A549 (cell line): ENCODE measurements around the gene ASB1.

Experiments used
- NR3C1 ChIP-seq: fragments of >200 bp; sonication (Bioruptor Twin); formaldehyde crosslinking; IDR thresholded peaks from 3 replicates; pipeline ENCODE4 v1.6.1; 2017
- RAD21 ChIP-seq, 2 experiments: fragments of >200 bp in 1 of 2; sonication (Bioruptor Twin) in 1 of 2; formaldehyde crosslinking in 1 of 2; IDR thresholded peaks in 1 of 2; conservative IDR thresholded peaks in 1 of 2; 2 replicates in 1 of 2; 3 replicates in 1 of 2; pipeline ENCODE4 v1.6.1; 2012 to 2018; ENCODE audit warnings: inconsistent platforms in 1 of 2
- ZFP36 ChIP-seq: fragments of 450-650 bp; IDR thresholded peaks from 2 replicates; pipeline ENCODE4 v1.6.1; 2014; ENCODE audit warnings: borderline replicate concordance; ENCODE audit not compliant: partially characterized antibody
- TF ChIP-seq, protein P1 (sequence below): fragments of 200-600 bp; sonication (generic); IDR thresholded peaks from 2 replicates; pipeline ENCODE4 v1.6.1; 2016; ENCODE audit warnings: antibody characterized with exemption, mild to moderate bottlenecking, moderate library complexity
- TF ChIP-seq, protein P2 (sequence below): fragments of >200 bp; sonication (Bioruptor Twin); formaldehyde crosslinking; IDR thresholded peaks from 3 replicates; pipeline ENCODE4 v1.5.1; 2016
- TF ChIP-seq, protein P3 (sequence below): IDR thresholded peaks from 2 replicates; pipeline ENCODE4 v1.6.1; 2012
- TF ChIP-seq, protein P4 (sequence below): fragments of 150-350 bp; IDR thresholded peaks from 2 replicates; pipeline ENCODE4 v1.6.1; 2014; ENCODE audit warnings: low read depth, mild to moderate bottlenecking, low read length

DNA sequence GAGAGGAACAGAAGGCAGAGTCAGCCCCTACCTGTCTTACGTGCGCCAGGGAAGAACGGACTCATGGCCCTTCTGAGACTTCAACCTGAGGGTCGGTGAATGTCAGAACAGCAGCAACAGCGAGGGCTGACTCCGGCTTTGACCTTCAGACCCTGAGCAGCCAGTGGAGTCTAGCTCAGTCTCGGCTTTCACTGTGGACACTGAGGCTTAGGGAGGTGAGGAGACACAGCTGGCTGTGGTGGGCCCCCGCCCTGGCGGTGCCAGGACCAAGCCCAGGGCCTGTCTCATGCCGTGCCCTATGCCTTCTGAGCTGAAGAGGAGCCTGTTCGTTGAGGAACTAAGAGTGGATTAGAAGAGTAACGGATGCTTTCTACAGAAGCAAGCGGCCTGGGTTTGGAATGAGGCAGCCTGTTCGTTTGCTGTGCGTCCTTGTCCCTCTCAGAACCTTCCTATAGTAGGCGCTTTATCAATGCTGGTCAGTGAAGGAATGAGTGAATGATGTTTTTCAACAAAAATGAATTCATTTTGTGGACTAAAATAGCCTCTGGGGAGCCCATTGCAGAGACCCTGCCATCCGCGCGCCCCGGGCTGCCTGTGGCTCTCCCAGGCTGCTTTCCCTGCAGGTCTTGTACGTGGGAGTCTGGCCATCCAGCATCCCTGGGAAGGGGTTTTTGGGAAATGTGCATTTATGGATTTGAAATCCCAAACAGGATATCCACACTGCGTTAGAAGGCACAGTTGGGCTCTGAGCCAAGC is 38.9 kb downstream of the ASB1 start:
- TF ChIP-seq NR3C1: no peak
- TF ChIP-seq, protein P1, sequence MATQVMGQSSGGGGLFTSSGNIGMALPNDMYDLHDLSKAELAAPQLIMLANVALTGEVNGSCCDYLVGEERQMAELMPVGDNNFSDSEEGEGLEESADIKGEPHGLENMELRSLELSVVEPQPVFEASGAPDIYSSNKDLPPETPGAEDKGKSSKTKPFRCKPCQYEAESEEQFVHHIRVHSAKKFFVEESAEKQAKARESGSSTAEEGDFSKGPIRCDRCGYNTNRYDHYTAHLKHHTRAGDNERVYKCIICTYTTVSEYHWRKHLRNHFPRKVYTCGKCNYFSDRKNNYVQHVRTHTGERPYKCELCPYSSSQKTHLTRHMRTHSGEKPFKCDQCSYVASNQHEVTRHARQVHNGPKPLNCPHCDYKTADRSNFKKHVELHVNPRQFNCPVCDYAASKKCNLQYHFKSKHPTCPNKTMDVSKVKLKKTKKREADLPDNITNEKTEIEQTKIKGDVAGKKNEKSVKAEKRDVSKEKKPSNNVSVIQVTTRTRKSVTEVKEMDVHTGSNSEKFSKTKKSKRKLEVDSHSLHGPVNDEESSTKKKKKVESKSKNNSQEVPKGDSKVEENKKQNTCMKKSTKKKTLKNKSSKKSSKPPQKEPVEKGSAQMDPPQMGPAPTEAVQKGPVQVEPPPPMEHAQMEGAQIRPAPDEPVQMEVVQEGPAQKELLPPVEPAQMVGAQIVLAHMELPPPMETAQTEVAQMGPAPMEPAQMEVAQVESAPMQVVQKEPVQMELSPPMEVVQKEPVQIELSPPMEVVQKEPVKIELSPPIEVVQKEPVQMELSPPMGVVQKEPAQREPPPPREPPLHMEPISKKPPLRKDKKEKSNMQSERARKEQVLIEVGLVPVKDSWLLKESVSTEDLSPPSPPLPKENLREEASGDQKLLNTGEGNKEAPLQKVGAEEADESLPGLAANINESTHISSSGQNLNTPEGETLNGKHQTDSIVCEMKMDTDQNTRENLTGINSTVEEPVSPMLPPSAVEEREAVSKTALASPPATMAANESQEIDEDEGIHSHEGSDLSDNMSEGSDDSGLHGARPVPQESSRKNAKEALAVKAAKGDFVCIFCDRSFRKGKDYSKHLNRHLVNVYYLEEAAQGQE: no peak
- TF ChIP-seq ZFP36: no peak
- TF ChIP-seq, protein P2, sequence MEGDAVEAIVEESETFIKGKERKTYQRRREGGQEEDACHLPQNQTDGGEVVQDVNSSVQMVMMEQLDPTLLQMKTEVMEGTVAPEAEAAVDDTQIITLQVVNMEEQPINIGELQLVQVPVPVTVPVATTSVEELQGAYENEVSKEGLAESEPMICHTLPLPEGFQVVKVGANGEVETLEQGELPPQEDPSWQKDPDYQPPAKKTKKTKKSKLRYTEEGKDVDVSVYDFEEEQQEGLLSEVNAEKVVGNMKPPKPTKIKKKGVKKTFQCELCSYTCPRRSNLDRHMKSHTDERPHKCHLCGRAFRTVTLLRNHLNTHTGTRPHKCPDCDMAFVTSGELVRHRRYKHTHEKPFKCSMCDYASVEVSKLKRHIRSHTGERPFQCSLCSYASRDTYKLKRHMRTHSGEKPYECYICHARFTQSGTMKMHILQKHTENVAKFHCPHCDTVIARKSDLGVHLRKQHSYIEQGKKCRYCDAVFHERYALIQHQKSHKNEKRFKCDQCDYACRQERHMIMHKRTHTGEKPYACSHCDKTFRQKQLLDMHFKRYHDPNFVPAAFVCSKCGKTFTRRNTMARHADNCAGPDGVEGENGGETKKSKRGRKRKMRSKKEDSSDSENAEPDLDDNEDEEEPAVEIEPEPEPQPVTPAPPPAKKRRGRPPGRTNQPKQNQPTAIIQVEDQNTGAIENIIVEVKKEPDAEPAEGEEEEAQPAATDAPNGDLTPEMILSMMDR: no peak
- TF ChIP-seq, protein P3, sequence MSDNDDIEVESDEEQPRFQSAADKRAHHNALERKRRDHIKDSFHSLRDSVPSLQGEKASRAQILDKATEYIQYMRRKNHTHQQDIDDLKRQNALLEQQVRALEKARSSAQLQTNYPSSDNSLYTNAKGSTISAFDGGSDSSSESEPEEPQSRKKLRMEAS: no peak
- TF ChIP-seq, protein P4, sequence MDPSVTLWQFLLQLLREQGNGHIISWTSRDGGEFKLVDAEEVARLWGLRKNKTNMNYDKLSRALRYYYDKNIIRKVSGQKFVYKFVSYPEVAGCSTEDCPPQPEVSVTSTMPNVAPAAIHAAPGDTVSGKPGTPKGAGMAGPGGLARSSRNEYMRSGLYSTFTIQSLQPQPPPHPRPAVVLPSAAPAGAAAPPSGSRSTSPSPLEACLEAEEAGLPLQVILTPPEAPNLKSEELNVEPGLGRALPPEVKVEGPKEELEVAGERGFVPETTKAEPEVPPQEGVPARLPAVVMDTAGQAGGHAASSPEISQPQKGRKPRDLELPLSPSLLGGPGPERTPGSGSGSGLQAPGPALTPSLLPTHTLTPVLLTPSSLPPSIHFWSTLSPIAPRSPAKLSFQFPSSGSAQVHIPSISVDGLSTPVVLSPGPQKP: no peak
- TF ChIP-seq RAD21 (conservative IDR thresholded peaks at IDR 0.05 in 1 of 2, IDR thresholded peaks at IDR 0.05 in 1 of 2): no peak
